Memory B cell (primary cell): ENCODE measurements around the gene TPST1.

Experiments used
- ATAC-seq: fragments of 150-1000 bp; cut with Tn5 transposase; 2 replicates; pipeline ENCODE4 v1.10.0; 2021; ENCODE audit warnings: low read depth, mild to moderate bottlenecking, moderate library complexity
- DNase-seq, 2 donors: peaks; one replicate each; pipeline ENCODE4 v3.0.0; 2022; ENCODE audit warnings: low spot score in 2 of 2
- H3K27ac Mint-ChIP-seq: one replicate; pipeline ENCODE4 v1.8.0; 2022; ENCODE audit warnings: mild to moderate bottlenecking, moderate library complexity, mixed read lengths
- H3K27me3 Mint-ChIP-seq: one replicate; pipeline ENCODE4 v1.8.0; 2022; ENCODE audit warnings: mixed read lengths
- H3K36me3 Mint-ChIP-seq: one replicate; pipeline ENCODE4 v1.8.0; 2022; ENCODE audit warnings: mild to moderate bottlenecking, mixed read lengths
- H3K4me1 Mint-ChIP-seq: one replicate; pipeline ENCODE4 v1.8.0; 2022; ENCODE audit warnings: mixed read lengths
- H3K4me3 Mint-ChIP-seq: one replicate; pipeline ENCODE4 v1.8.0; 2022; ENCODE audit warnings: mild to moderate bottlenecking, moderate library complexity, mixed read lengths
- H3K9me3 Mint-ChIP-seq: one replicate; pipeline ENCODE4 v1.8.0; 2022; ENCODE audit warnings: mixed read lengths

Gene TPST1

GRCh38 chr7:66178258-66178657, 26.9 kb upstream of the TPST1 start:
- no peaks in the 10 kb centered on the region for H3K9me3 Mint-ChIP-seq
- no peak for ATAC-seq
- no peaks in the 10 kb centered on the region for H3K36me3 Mint-ChIP-seq
- no peak overlapping the region for H3K4me3 Mint-ChIP-seq
- H3K4me1 Mint-ChIP-seq, result peaks cover under 1% of the 10 kb centered on the region
- DNase-seq, result no peak
- H3K27ac Mint-ChIP-seq, result no peak overlapping the region
- H3K27me3 Mint-ChIP-seq, result no peaks in the 10 kb centered on the region

- DNase-seq (no peak), ATAC-seq (no peak)
- peaks cover 1% of the 10 kb centered on the region for H3K36me3 Mint-ChIP-seq
- no peak overlapping the region for H3K4me3 Mint-ChIP-seq
- peaks cover 2% of the 10 kb centered on the region for H3K9me3 Mint-ChIP-seq
- peaks cover 3% of the 10 kb centered on the region for H3K27me3 Mint-ChIP-seq
- no peak overlapping the region for H3K27ac Mint-ChIP-seq
- H3K4me1 Mint-ChIP-seq, result no peaks in the 10 kb centered on the region
Measured at GRCh38 chr7:66181329-66181728, 23.8 kb upstream of the TPST1 start.

GRCh38 chr7:66181845-66182244, 23.3 kb upstream of the TPST1 start:
- H3K27me3 Mint-ChIP-seq, result peaks cover 3% of the 10 kb centered on the region
- ATAC-seq (no peak), DNase-seq (no peak)
- no peaks in the 10 kb centered on the region for H3K4me1 Mint-ChIP-seq
- H3K27ac Mint-ChIP-seq, result no peak overlapping the region
- H3K36me3 Mint-ChIP-seq, result peaks cover 1% of the 10 kb centered on the region
- H3K9me3 Mint-ChIP-seq, result peaks cover 2% of the 10 kb centered on the region
- no peak overlapping the region for H3K4me3 Mint-ChIP-seq

- DNase-seq (no peak), ATAC-seq (no peak)
Measured at GRCh38 chr7:66182920-66183319, 22.2 kb upstream of the TPST1 start.

GRCh38 chr7:66183700-66184099, 21.4 kb upstream of the TPST1 start:
- no peak for DNase-seq
- H3K36me3 Mint-ChIP-seq, result peaks cover 4% of the 10 kb centered on the region
- H3K27ac Mint-ChIP-seq, result no peak overlapping the region
- peaks cover 4% of the 10 kb centered on the region for H3K9me3 Mint-ChIP-seq
- peaks cover 3% of the 10 kb centered on the region for H3K27me3 Mint-ChIP-seq
- no peak for ATAC-seq
- H3K4me1 Mint-ChIP-seq, result no peaks in the 10 kb centered on the region
- no peak overlapping the region for H3K4me3 Mint-ChIP-seq

More at GRCh38 chr7:66182920-66183319, 22.2 kb upstream of the TPST1 start:
- no peak overlapping the region for H3K27ac Mint-ChIP-seq
- peaks cover 1% of the 10 kb centered on the region for H3K36me3 Mint-ChIP-seq
- H3K9me3 Mint-ChIP-seq, result peaks cover 2% of the 10 kb centered on the region
- peaks cover 3% of the 10 kb centered on the region for H3K27me3 Mint-ChIP-seq
- H3K4me3 Mint-ChIP-seq, result no peak overlapping the region
- no peaks in the 10 kb centered on the region for H3K4me1 Mint-ChIP-seq

- H3K4me1 Mint-ChIP-seq, result no peaks in the 10 kb centered on the region
- H3K27ac Mint-ChIP-seq, result no peak overlapping the region
- no peak for ATAC-seq
- H3K9me3 Mint-ChIP-seq, result peaks cover 4% of the 10 kb centered on the region
- peaks cover 5% of the 10 kb centered on the region for H3K27me3 Mint-ChIP-seq
- DNase-seq, result no peak
- H3K4me3 Mint-ChIP-seq, result no peak overlapping the region
- H3K36me3 Mint-ChIP-seq, result peaks cover 4% of the 10 kb centered on the region
Measured at GRCh38 chr7:66185680-66186187, 19.4 kb upstream of the TPST1 start.

- no peak overlapping the region for H3K27ac Mint-ChIP-seq
- DNase-seq (no peak), ATAC-seq (no peak)
- peaks cover 4% of the 10 kb centered on the region for H3K36me3 Mint-ChIP-seq
- peaks cover 5% of the 10 kb centered on the region for H3K27me3 Mint-ChIP-seq
- H3K9me3 Mint-ChIP-seq, result peaks cover 4% of the 10 kb centered on the region
- H3K4me3 Mint-ChIP-seq, result no peak overlapping the region
- no peaks in the 10 kb centered on the region for H3K4me1 Mint-ChIP-seq
Measured at GRCh38 chr7:66186991-66187390, 18.1 kb upstream of the TPST1 start.

GRCh38 chr7:66187905-66188304, 17.2 kb upstream of the TPST1 start:
- peaks cover 4% of the 10 kb centered on the region for H3K36me3 Mint-ChIP-seq
- ATAC-seq, result no peak
- no peaks in the 10 kb centered on the region for H3K4me1 Mint-ChIP-seq
- DNase-seq, result no peak
- no peak overlapping the region for H3K27ac Mint-ChIP-seq
- no peak overlapping the region for H3K4me3 Mint-ChIP-seq
- peaks cover 5% of the 10 kb centered on the region for H3K27me3 Mint-ChIP-seq
- peaks cover 4% of the 10 kb centered on the region for H3K9me3 Mint-ChIP-seq

GRCh38 chr7:66188645-66189044, 16.5 kb upstream of the TPST1 start:
- H3K36me3 Mint-ChIP-seq, result peaks cover 4% of the 10 kb centered on the region

GRCh38 chr7:66189695-66190503, 15.2 kb upstream of the TPST1 start:
- Mint-ChIP-seq H3K9me3 (peaks cover 6% of the 10 kb centered on the region), H3K36me3 (peaks cover 4% of the 10 kb centered on the region), H3K27ac (no peak overlapping the region), H3K27me3 (peaks cover 2% of the 10 kb centered on the region), H3K4me3 (no peak overlapping the region), H3K4me1 (peaks cover 2% of the 10 kb centered on the region)
- ATAC-seq (no peak), DNase-seq (no peak)

More at GRCh38 chr7:66188645-66189044, 16.5 kb upstream of the TPST1 start:
- Mint-ChIP-seq H3K9me3 (peaks cover 6% of the 10 kb centered on the region), H3K4me3 (no peak overlapping the region), H3K27ac (no peak overlapping the region), H3K4me1 (peaks cover 1% of the 10 kb centered on the region), H3K27me3 (peaks cover 5% of the 10 kb centered on the region)
- ATAC-seq (no peak), DNase-seq (no peak)

GRCh38 chr7:66190504-66190857, 14.7 kb upstream of the TPST1 start:
- H3K4me3 Mint-ChIP-seq, result no peak overlapping the region
- H3K27me3 Mint-ChIP-seq, result peaks cover 2% of the 10 kb centered on the region
- DNase-seq (no peak), ATAC-seq (no peak)
- H3K9me3 Mint-ChIP-seq, result peaks cover 6% of the 10 kb centered on the region
- H3K27ac Mint-ChIP-seq, result no peak overlapping the region
- H3K36me3 Mint-ChIP-seq, result peaks cover 4% of the 10 kb centered on the region
- H3K4me1 Mint-ChIP-seq, result peaks cover 2% of the 10 kb centered on the region

GRCh38 chr7:66193146-66193725, 11.9 kb upstream of the TPST1 start:
- Mint-ChIP-seq H3K27me3 (peaks cover 2% of the 10 kb centered on the region), H3K36me3 (peaks cover 2% of the 10 kb centered on the region), H3K4me1 (peaks cover 2% of the 10 kb centered on the region), H3K4me3 (no peak overlapping the region), H3K9me3 (peaks cover 4% of the 10 kb centered on the region), H3K27ac (no peak overlapping the region)
- DNase-seq, result no peak
- no peak for ATAC-seq

GRCh38 chr7:66198469-66198868, 6.7 kb upstream of the TPST1 start:
- H3K4me1 Mint-ChIP-seq, result peaks cover 7% of the 10 kb centered on the region
- no peak overlapping the region for H3K4me3 Mint-ChIP-seq
- peaks cover 2% of the 10 kb centered on the region for H3K9me3 Mint-ChIP-seq
- H3K27ac Mint-ChIP-seq, result no peak overlapping the region
- no peaks in the 10 kb centered on the region for H3K36me3 Mint-ChIP-seq
- ATAC-seq, result no peak
- peaks cover 6% of the 10 kb centered on the region for H3K27me3 Mint-ChIP-seq
- no peak for DNase-seq

- Mint-ChIP-seq H3K4me3 (no peak overlapping the region), H3K27me3 (peaks cover 6% of the 10 kb centered on the region), H3K36me3 (no peaks in the 10 kb centered on the region), H3K27ac (no peak overlapping the region), H3K9me3 (no peaks in the 10 kb centered on the region), H3K4me1 (peaks cover 5% of the 10 kb centered on the region)
- DNase-seq (no peak), ATAC-seq (no peak)
Measured at GRCh38 chr7:66198956-66199355, 6.2 kb upstream of the TPST1 start.
